Measurements from ENCODE around the gene NOX3. TPM values are rescaled to one million over a fixed set of nuclear protein-coding genes. Genes with fewer than 3 reads are reported as not detected.

Gene NOX3
- total and polyA plus RNA-seq, 10 of the 15 experiments (the other 5 are each of a cell fraction or from before 2014, with no cell fraction given) = not detected

- TF ChIP-seq ZNF217 (IDR thresholded peaks at IDR 0.05) = no peak
- no peak for TF ChIP-seq MYB (IDR thresholded peaks at IDR 0.05; ENCODE audit: borderline replicate concordance, low read depth, low read length)
Measured at GRCh38 chr6:155448668-155449449, 6.8 kb downstream of the NOX3 start (continued).

- ChIA-PET CTCF (interaction anchor here (1.8 kb wide), 1 partner anchor 12 kb away, joined by 7 read pairs; no protein-coding TSS in a partner anchor), SMC1A (ENCODE audit: uncharacterized antibody, unreplicated experiment) (interaction anchor here (1.3 kb wide), 1 partner anchor 27 kb away, joined by 3 read pairs; no protein-coding TSS in a partner anchor), RAD21 (ENCODE audit: unreplicated experiment) (interaction anchor here (0.7 kb wide), 1 partner anchor 852 kb away, joined by 4 read pairs; no protein-coding TSS in a partner anchor), POLR2A (interaction anchor here (0.6 kb wide), 1 partner anchor 55 kb away, joined by 7 read pairs; no protein-coding TSS in a partner anchor)
- in situ Hi-C loops (cut with MboI) = no loop called here
- Histone ChIP-seq H3K79me2 (ENCODE audit: control insufficient read depth, insufficient read depth, low read length) (no peaks in the 10 kb centered on the region), H3K4me3 (no peak overlapping the region), H3K36me3 (ENCODE audit: control insufficient read depth in 2 of 2, insufficient read depth in 2 of 2, low read length in 1 of 2) (no peaks in the 10 kb centered on the region), H3K9ac (ENCODE audit: control insufficient read depth, insufficient read depth, low read length) (no peak overlapping the region), H3K27me3 (replicated peaks in 1 of 2; ENCODE audit: control insufficient read depth in 2 of 2, insufficient read depth in 2 of 2, low read length in 1 of 2) (no peaks in the 10 kb centered on the region), H4K20me1 (ENCODE audit: control insufficient read depth, insufficient read depth) (no peaks in the 10 kb centered on the region), H2AFZ (ENCODE audit: control insufficient read depth, low read depth, low read length) (no peak overlapping the region), H3K27ac (ENCODE audit: control insufficient read depth, insufficient read depth) (no peak overlapping the region), H3K9me3 (replicated peaks; ENCODE audit: control insufficient read depth, insufficient read depth, low read length) (no peaks in the 10 kb centered on the region), H3K4me2 (ENCODE audit: control insufficient read depth, insufficient read depth) (no peak overlapping the region), H3K4me1 (ENCODE audit: control insufficient read depth, insufficient read depth, low read length) (no peaks in the 10 kb centered on the region)
- DNase-seq (ENCODE audit: low read depth, low spot score) (no peak), ATAC-seq (no peak), FAIRE-seq (no peak)
- intact Hi-C loops (cut with micrococcal nuclease; ENCODE audit: unreplicated experiment) = no loop called here
- TF ChIP-seq RCOR1 (conservative IDR thresholded peaks at IDR 0.05; ENCODE audit: low read depth, low read length) (no peak), SUZ12 (IDR thresholded peaks at IDR 0.05; ENCODE audit: unreplicated experiment) (no peak), POLR2AphosphoS2 (IDR thresholded peaks at IDR 0.05; ENCODE audit: low read depth, low read length) (no peak), TARDBP (IDR thresholded peaks at IDR 0.05; ENCODE audit: borderline replicate concordance) (no peak), SMAD5 (IDR thresholded peaks at IDR 0.05; ENCODE audit: low read depth) (no peak)
- BruUV-seq (replicated peaks) = no TSS peak
Measured at GRCh38 chr6:155447949-155448348, 7.7 kb downstream of the NOX3 start.
